HCT116 (cell line): ENCODE data around the gene TIMP3. TPM values are rescaled to one million over a fixed set of nuclear protein-coding genes. Genes with fewer than 3 reads are reported as not detected.

Experiments
- ATAC-seq: fragments of 200-7000 bp; cut with Tn5 transposase; 2 replicates; pipeline ENCODE4 v1.9.1; 2020; ENCODE audit warnings: mild to moderate bottlenecking, moderate library complexity
- BruUV-seq: library from RNA; stranded (reverse); fragments of 400-500 nt; replicated peaks from 2 replicates; lab custom pipeline; 2021; lab: Mats Ljungman, UMichigan
- CTCF ChIA-PET: fragments of 300-600 bp; sonication (Branson Sonifier 250); formaldehyde crosslinking; loops from one replicate; lab custom pipeline; 2021; ENCODE audit warnings: antibody characterized with exemption; lab: Charles Lee
- POLR2A ChIA-PET: fragments of 300-600, 350-600 bp; sonication (Branson Sonifier 250); formaldehyde crosslinking; loops from one replicate; lab custom pipeline; 2021; ENCODE audit warnings: antibody characterized with exemption; lab: Charles Lee
- RAD21 ChIA-PET, 2 experiments: fragments of 300-600 bp; sonication (Branson Sonifier 250); formaldehyde crosslinking; loops; one replicate each; lab custom pipeline; 2023; ENCODE audit warnings: low total read pairs in 2 of 2; ENCODE audit not compliant: uncharacterized antibody in 2 of 2, unreplicated experiment in 2 of 2, low non-redundant PET in 1 of 2; lab: Charles Lee
- DNase-seq: peaks from one replicate; pipeline ENCODE4 v3.0.0-alpha.2; 2010; ENCODE audit warnings: low read depth, low spot score
- H2AFZ ChIP-seq: fragments of 200-600 bp; shearing (Covaris generic), sonication (generic); 2 replicates; pipeline ENCODE4 v1.6.1; 2017; ENCODE audit warnings: low read depth, mixed run types, mixed read lengths, antibody characterized with exemption, low read length; ENCODE audit not compliant: poor library complexity, severe bottlenecking
- H3K27ac ChIP-seq: 2 replicates; pipeline ENCODE4 v1.5.1; 2012; ENCODE audit warnings: low read depth, low read length
- H3K27me3 ChIP-seq: fragments of 200-600 bp; sonication (generic); 2 replicates; pipeline ENCODE4 v1.6.1; 2016; ENCODE audit warnings: mixed run types, low read length, mixed read lengths; ENCODE audit not compliant: insufficient read depth
- H3K36me3 ChIP-seq, 2 experiments: fragments of 200-500 bp in 1 of 2; fragments of 200-600 bp in 1 of 2; sonication (Bioruptor generic) in 1 of 2; sonication (generic) in 1 of 2; 2 replicates each; pipeline versions ENCODE4 v1.5.1 to v1.6.1; 2014 to 2016; ENCODE audit warnings: low read length in 2 of 2, inconsistent platforms in 1 of 2, mixed read lengths in 1 of 2, mixed run types in 1 of 2; ENCODE audit not compliant: insufficient read depth in 2 of 2, control insufficient read depth in 1 of 2
- H3K4me1 ChIP-seq, 2 experiments: fragments of 200-600 bp in 1 of 2; sonication (generic) in 1 of 2; 2 replicates each; pipeline versions ENCODE4 v1.5.1 to v1.6.1; 2012 to 2017; ENCODE audit warnings: low read length in 2 of 2, inconsistent platforms in 1 of 2, mild to moderate bottlenecking in 1 of 2, mixed read lengths in 1 of 2, mixed run types in 1 of 2, moderate library complexity in 1 of 2; ENCODE audit not compliant: insufficient read depth in 2 of 2, control insufficient read depth in 1 of 2
- H3K4me2 ChIP-seq: fragments of 200-600 bp; sonication (generic); 2 replicates; pipeline ENCODE4 v1.6.1; 2017; ENCODE audit warnings: mixed run types, low read length, mixed read lengths
- H3K4me3 ChIP-seq, 2 experiments: fragments of 200-600 bp in 1 of 2; sonication (generic) in 1 of 2; replicated peaks in 1 of 2; 2 replicates each; pipeline ENCODE4 v1.5.1; 2011 to 2016; ENCODE audit warnings: low read length in 2 of 2, control low read depth in 1 of 2, low read depth in 1 of 2, mild to moderate bottlenecking in 1 of 2, mixed read lengths in 1 of 2, mixed run types in 1 of 2
- H3K79me2 ChIP-seq: fragments of 200-600 bp; sonication (generic); 2 replicates; pipeline ENCODE4 v1.6.1; 2017; ENCODE audit warnings: mild to moderate bottlenecking, mixed run types, low read length, moderate library complexity, mixed read lengths; ENCODE audit not compliant: insufficient read depth
- H3K9ac ChIP-seq: fragments of 200-600 bp; sonication (generic); 2 replicates; pipeline ENCODE4 v1.6.1; 2016; ENCODE audit warnings: low read length, mixed read lengths
- H3K9me2 ChIP-seq: fragments of 200-600 bp; sonication (generic), shearing (Covaris generic); 2 replicates; pipeline ENCODE4 v1.6.1; 2017; ENCODE audit warnings: mixed run types, mild to moderate bottlenecking, moderate library complexity; ENCODE audit not compliant: insufficient read depth
- H3K9me3 ChIP-seq, 2 experiments: fragments of 200-500 bp in 1 of 2; fragments of 200-600 bp in 1 of 2; sonication (Bioruptor generic) in 1 of 2; sonication (generic) in 1 of 2; 2 replicates each; pipeline ENCODE4 v1.6.1; 2014 to 2017; ENCODE audit warnings: low read length in 2 of 2, mixed read lengths in 2 of 2, inconsistent platforms in 1 of 2, low read depth in 1 of 2, mild to moderate bottlenecking in 1 of 2, mixed run types in 1 of 2, moderate library complexity in 1 of 2; ENCODE audit not compliant: control insufficient read depth in 1 of 2, insufficient read depth in 1 of 2
- H4K20me1 ChIP-seq: fragments of 200-600 bp; sonication (generic), shearing (Covaris generic); 2 replicates; pipeline ENCODE4 v1.6.1; 2017; ENCODE audit warnings: mixed run types, mild to moderate bottlenecking, moderate library complexity; ENCODE audit not compliant: insufficient read depth
- CBX3 ChIP-seq: IDR thresholded peaks from 2 replicates; pipeline ENCODE4 v1.6.1; 2012; ENCODE audit warnings: low read depth
- CEBPB ChIP-seq: IDR thresholded peaks from 2 replicates; pipeline ENCODE4 v1.6.1; 2012; ENCODE audit warnings: low read depth
- EZH2 ChIP-seq: fragments of 200-600 bp; sonication (generic); IDR thresholded peaks from 2 replicates; pipeline ENCODE4 v1.6.1; 2017; ENCODE audit warnings: antibody characterized with exemption, mixed run types
- EZH2phosphoT487 ChIP-seq: fragments of 200-600 bp; IDR thresholded peaks from 2 replicates; pipeline ENCODE4 v1.6.1; 2018; ENCODE audit warnings: antibody characterized with exemption, borderline replicate concordance
- JUND ChIP-seq: IDR thresholded peaks from 2 replicates; pipeline ENCODE4 v1.6.1; 2012
- MAX ChIP-seq: IDR thresholded peaks from 2 replicates; pipeline ENCODE4 v1.6.1; 2012
- POLR2AphosphoS5 ChIP-seq: IDR thresholded peaks from 2 replicates; pipeline ENCODE4 v1.6.1; 2011; ENCODE audit warnings: mild to moderate bottlenecking, low read depth, low read length, moderate library complexity
- SIN3A ChIP-seq: IDR thresholded peaks from 2 replicates; pipeline ENCODE4 v1.6.1; 2012; ENCODE audit warnings: low read depth
- SP1 ChIP-seq: IDR thresholded peaks from 2 replicates; pipeline ENCODE4 v1.6.1; 2012; ENCODE audit warnings: low read depth
- SRF ChIP-seq: IDR thresholded peaks from 2 replicates; pipeline ENCODE4 v1.6.1; 2012; ENCODE audit warnings: low read depth
- TCF7L2 ChIP-seq: IDR thresholded peaks from 2 replicates; pipeline ENCODE4 v1.7.0; 2011; ENCODE audit warnings: borderline replicate concordance, inconsistent platforms; ENCODE audit not compliant: insufficient read depth, insufficient read length; ENCODE audit errors: extremely low read depth
- intact Hi-C: fragments of 100-400 bp; cut with micrococcal nuclease; formaldehyde crosslinking; loops from 2 replicates; pipeline ENCODE4 v1.10.0; 2022
- total RNA-seq: library from RNA; stranded (reverse); gene quantifications from one replicate; pipeline ENCODE4 v1.2.1, GENCODE V29; 2021; ENCODE audit not compliant: unreplicated experiment
- TF ChIP-seq, protein P1 (sequence below), 3 experiments: fragments of 200-600 bp in 1 of 3; sonication (generic) in 1 of 3; IDR thresholded peaks in 2 of 3; conservative IDR thresholded peaks in 1 of 3; 2 replicates each; pipeline ENCODE4 v1.5.1; 2012 to 2017; ENCODE audit warnings: low read depth in 2 of 3, low read length in 2 of 3, antibody characterized with exemption in 1 of 3, borderline replicate concordance in 1 of 3, control low read depth in 1 of 3, mild to moderate bottlenecking in 1 of 3, mixed read lengths in 1 of 3, mixed run types in 1 of 3, moderate library complexity in 1 of 3; ENCODE audit not compliant: insufficient read depth in 1 of 3
- TF ChIP-seq, protein P2 (sequence below): IDR thresholded peaks from 2 replicates; pipeline ENCODE4 v1.6.1; 2011; ENCODE audit warnings: mild to moderate bottlenecking, low read length, moderate library complexity; ENCODE audit not compliant: insufficient replicate concordance; ENCODE audit errors: extremely low read depth

Gene TIMP3
- total RNA-seq, 1 experiment from 2014 or later = 2.2 TPM

DNA sequence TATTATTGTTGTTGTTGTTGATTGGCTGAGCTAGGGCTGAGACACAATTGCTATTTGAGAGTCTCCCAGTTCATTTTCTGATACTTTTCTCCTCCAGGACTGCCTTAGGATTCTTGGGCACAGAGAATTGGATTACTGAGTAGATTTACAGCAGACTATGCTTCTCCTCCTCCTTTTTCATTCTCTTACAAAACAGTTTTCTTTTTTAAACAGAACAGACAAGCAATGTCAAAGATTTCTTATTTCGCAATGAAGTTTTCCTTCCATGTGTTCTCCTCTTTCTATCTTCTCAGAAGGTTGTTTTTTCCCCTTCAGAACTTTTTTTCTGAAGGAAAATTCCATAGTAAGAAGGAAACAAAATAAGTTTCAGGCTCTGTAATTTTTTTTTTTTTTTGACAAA, 19.8 kb upstream of the TIMP3 start:
- POLR2A ChIA-PET = no interaction called here
- Histone ChIP-seq H3K4me2 (no peak overlapping the region), H4K20me1 (no peaks in the 10 kb centered on the region), H3K9me3 (no peaks in the 10 kb centered on the region), H3K79me2 (no peaks in the 10 kb centered on the region), H3K27ac (no peak overlapping the region), H3K9me2 (no peaks in the 10 kb centered on the region), H2AFZ (no peak overlapping the region), H3K27me3 (no peaks in the 10 kb centered on the region), H3K4me3 (no peak overlapping the region), H3K4me1 (no peaks in the 10 kb centered on the region), H3K9ac (no peak overlapping the region), H3K36me3 (no peaks in the 10 kb centered on the region)
- no peak for DNase-seq
- CTCF ChIA-PET = no interaction called here
- RAD21 ChIA-PET = no interaction called here
- intact Hi-C loops = no loop called here
- no TSS peak for BruUV-seq
- no peak for ATAC-seq
- TF ChIP-seq, protein P1, sequence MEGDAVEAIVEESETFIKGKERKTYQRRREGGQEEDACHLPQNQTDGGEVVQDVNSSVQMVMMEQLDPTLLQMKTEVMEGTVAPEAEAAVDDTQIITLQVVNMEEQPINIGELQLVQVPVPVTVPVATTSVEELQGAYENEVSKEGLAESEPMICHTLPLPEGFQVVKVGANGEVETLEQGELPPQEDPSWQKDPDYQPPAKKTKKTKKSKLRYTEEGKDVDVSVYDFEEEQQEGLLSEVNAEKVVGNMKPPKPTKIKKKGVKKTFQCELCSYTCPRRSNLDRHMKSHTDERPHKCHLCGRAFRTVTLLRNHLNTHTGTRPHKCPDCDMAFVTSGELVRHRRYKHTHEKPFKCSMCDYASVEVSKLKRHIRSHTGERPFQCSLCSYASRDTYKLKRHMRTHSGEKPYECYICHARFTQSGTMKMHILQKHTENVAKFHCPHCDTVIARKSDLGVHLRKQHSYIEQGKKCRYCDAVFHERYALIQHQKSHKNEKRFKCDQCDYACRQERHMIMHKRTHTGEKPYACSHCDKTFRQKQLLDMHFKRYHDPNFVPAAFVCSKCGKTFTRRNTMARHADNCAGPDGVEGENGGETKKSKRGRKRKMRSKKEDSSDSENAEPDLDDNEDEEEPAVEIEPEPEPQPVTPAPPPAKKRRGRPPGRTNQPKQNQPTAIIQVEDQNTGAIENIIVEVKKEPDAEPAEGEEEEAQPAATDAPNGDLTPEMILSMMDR (IDR thresholded peaks at IDR 0.05 in 2 of 3, conservative IDR thresholded peaks at IDR 0.05 in 1 of 3; ENCODE audit: borderline replicate concordance in 1 of 3, insufficient read depth in 1 of 3, low read depth in 2 of 3, low read length in 2 of 3) = no peak
- TF ChIP-seq EZH2 = no peak
- TF ChIP-seq EZH2phosphoT487 = no peak

DNA sequence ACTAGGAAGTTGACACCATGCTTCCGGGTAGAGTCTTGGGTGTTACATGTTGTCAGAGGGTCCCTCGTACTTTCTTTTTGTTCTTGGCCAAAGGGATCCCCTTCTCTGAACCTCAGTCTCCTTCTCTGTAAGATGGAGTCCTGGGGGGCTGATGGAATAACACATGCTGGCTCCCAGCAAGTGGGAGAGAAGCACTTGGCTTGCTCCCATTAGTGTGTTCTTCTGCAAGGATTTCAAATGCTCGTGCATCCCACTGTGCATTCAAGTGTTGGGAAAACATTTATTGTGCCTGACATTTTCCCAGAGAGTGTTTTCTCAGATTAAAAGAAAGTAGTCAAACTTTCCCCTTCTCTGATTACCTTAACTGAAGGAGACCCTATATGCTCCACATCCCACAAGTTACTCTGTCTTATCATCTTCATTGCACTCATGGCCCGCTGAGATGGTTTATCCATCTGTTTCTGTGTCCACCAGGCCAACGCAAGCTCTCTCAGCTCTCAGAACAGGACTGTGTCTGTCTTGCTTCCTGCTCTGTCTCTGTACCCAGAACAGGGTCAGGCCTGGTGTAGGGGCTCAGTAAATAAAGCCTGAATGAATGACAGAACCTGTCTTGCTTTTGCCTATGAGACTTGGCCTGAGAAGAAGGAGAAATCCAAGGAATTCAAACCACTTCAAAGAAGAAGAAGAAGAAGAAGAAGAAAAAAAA, 16.0 kb upstream of the TIMP3 start:
- no peaks in the 10 kb centered on the region for H3K27me3 ChIP-seq
- POLR2A ChIA-PET = no interaction called here
- RAD21 ChIA-PET = no interaction called here
- intact Hi-C loops = no loop called here
- no peak overlapping the region for H2AFZ ChIP-seq
- no peak overlapping the region for H3K9ac ChIP-seq
- H4K20me1 ChIP-seq = no peaks in the 10 kb centered on the region
- CTCF ChIA-PET = interaction anchor here (2.0 kb wide), 1 partner anchor 9 kb away, joined by 7 read pairs; no protein-coding TSS in a partner anchor
- H3K79me2 ChIP-seq = no peaks in the 10 kb centered on the region
- no peaks in the 10 kb centered on the region for H3K36me3 ChIP-seq
- H3K27ac ChIP-seq = no peak overlapping the region
- DNase-seq (no peak), ATAC-seq (no peak)
- no peak overlapping the region for H3K4me3 ChIP-seq
- BruUV-seq = no TSS peak
- H3K9me2 ChIP-seq = no peaks in the 10 kb centered on the region
- H3K4me2 ChIP-seq = no peak overlapping the region
- no peaks in the 10 kb centered on the region for H3K4me1 ChIP-seq
- no peaks in the 10 kb centered on the region for H3K9me3 ChIP-seq
- TF ChIP-seq JUND (no peak), SRF (no peak), MAX (no peak), TCF7L2 (no peak), SIN3A (no peak), SP1 (no peak), EZH2phosphoT487 (no peak), CBX3 (no peak), CEBPB (no peak), POLR2AphosphoS5 (no peak)
- TF ChIP-seq, protein P1 (IDR thresholded peaks at IDR 0.05 in 2 of 3, conservative IDR thresholded peaks at IDR 0.05 in 1 of 3; ENCODE audit: borderline replicate concordance in 1 of 3, insufficient read depth in 1 of 3, low read depth in 2 of 3, low read length in 2 of 3) = no peak
- TF ChIP-seq, protein P2, sequence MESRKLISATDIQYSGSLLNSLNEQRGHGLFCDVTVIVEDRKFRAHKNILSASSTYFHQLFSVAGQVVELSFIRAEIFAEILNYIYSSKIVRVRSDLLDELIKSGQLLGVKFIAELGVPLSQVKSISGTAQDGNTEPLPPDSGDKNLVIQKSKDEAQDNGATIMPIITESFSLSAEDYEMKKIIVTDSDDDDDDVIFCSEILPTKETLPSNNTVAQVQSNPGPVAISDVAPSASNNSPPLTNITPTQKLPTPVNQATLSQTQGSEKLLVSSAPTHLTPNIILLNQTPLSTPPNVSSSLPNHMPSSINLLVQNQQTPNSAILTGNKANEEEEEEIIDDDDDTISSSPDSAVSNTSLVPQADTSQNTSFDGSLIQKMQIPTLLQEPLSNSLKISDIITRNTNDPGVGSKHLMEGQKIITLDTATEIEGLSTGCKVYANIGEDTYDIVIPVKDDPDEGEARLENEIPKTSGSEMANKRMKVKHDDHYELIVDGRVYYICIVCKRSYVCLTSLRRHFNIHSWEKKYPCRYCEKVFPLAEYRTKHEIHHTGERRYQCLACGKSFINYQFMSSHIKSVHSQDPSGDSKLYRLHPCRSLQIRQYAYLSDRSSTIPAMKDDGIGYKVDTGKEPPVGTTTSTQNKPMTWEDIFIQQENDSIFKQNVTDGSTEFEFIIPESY = no peak
